Lower leg skin (tissue), 4 donors: ENCODE results near the gene TRIM37. TPM values are rescaled to one million over a fixed set of nuclear protein-coding genes. Genes with fewer than 3 reads are reported as not detected.

Experiments used
- DNase-seq, 2 donors: peaks; one replicate each; pipeline ENCODE4 v3.0.0-alpha.2; 2019; ENCODE audit warnings: low spot score in 2 of 2
- H3K4me3 ChIP-seq: fragments of 200-600 bp; sonication (generic); 2 replicates; pipeline ENCODE4 v1.5.1; 2017; ENCODE audit warnings: mild to moderate bottlenecking, low read depth; ENCODE audit not compliant: poor library complexity, severe bottlenecking
- POLR2A ChIP-seq, 2 donors: fragments of 450-650 bp; IDR thresholded peaks; one replicate each; pipeline ENCODE4 v1.6.1; 2016 to 2017; ENCODE audit warnings: antibody characterized with exemption in 2 of 2, mild to moderate bottlenecking in 1 of 2, moderate library complexity in 1 of 2
- WGBS, 2 donors: methylation state at CpG; one replicate each; pipeline ENCODE4 v1.1.5; 2018; 5-methylcytosine and 5-hydroxymethylcytosine counted together
- intact Hi-C: fragments of 100-400 bp; cut with DNase I; formaldehyde crosslinking; loops from one replicate; pipeline ENCODE4 v1.15.0; 2023; ENCODE audit warnings: low total_unique reads
- total RNA-seq, 4 donors: library from RNA; depleted of rRNA; stranded (reverse); fragments of >200 nt; gene quantifications; one replicate each; pipeline ENCODE4 v1.1.0, GENCODE V29; 2016
- TF ChIP-seq, protein P1 (sequence below), 3 donors: fragments of 450-650 bp; IDR thresholded peaks; one replicate each; pipeline ENCODE4 v1.5.1; 2016; ENCODE audit warnings: antibody characterized with exemption in 3 of 3, mild to moderate bottlenecking in 3 of 3, moderate library complexity in 2 of 3

TRIM37 gene
- total RNA-seq, 4 donors from 2014 or later, result 10.3 to 18.0 (median 13.9) TPM

DNA sequence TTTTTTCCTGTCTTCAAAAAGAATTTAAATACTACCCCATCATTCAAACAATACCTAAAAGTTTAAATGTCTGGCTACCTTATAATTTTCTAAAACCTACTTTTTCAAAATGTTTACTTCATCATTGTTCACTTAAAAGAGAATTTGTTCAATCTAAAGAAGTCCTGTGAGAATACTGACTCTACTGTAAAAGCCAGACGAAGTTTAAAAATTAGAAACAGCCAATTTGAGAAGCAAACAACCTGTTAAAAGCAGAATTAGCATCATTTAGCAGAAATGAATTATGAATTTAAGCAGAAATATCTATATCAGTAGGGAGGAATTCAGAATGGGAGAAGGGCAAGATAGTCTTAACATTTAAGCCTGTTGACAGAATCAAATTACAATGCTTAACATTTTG, 46.2 kb upstream of the TRIM37 start:
- DNase-seq, result no peak
- H3K4me3 ChIP-seq, result no peak overlapping the region
- WGBS, 2 donors, result 71 to 76% methylated on average over 1 of the region's 1 CpG

DNA sequence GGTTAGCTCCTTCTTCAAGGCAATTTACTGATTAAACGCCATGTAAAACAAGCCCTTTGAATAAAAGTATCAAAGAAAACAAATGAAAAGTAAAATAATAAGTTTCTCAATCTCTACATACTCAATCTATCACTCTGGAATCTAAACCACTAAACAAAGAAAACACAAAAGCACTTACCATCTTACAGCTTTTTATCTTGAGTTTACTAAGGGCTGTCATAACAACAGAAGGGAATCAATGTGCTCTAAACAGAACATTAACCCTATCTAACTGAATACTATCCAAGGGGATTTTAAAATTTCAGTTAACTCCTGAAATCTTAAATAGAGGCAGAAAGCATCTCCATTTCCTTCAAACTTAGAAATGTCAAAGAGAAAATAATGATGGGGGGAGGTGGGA, 44.9 kb upstream of the TRIM37 start:
- no peak overlapping the region for H3K4me3 ChIP-seq
- 91 to 92% methylated on average over 1 of the region's 1 CpG for WGBS, 2 donors
- no peak for TF ChIP-seq POLR2A (IDR thresholded peaks at IDR 0.05)
- TF ChIP-seq, protein P1, sequence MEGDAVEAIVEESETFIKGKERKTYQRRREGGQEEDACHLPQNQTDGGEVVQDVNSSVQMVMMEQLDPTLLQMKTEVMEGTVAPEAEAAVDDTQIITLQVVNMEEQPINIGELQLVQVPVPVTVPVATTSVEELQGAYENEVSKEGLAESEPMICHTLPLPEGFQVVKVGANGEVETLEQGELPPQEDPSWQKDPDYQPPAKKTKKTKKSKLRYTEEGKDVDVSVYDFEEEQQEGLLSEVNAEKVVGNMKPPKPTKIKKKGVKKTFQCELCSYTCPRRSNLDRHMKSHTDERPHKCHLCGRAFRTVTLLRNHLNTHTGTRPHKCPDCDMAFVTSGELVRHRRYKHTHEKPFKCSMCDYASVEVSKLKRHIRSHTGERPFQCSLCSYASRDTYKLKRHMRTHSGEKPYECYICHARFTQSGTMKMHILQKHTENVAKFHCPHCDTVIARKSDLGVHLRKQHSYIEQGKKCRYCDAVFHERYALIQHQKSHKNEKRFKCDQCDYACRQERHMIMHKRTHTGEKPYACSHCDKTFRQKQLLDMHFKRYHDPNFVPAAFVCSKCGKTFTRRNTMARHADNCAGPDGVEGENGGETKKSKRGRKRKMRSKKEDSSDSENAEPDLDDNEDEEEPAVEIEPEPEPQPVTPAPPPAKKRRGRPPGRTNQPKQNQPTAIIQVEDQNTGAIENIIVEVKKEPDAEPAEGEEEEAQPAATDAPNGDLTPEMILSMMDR (IDR thresholded peaks at IDR 0.05), result no peak
- DNase-seq, result no peak
- intact Hi-C loops, result no loop called here

More for the DNA sequence above, 46.2 kb upstream of the TRIM37 start:
- TF ChIP-seq POLR2A (IDR thresholded peaks at IDR 0.05), result no peak
- TF ChIP-seq, protein P1 (IDR thresholded peaks at IDR 0.05), result no peak
- intact Hi-C loops, result no loop called here

DNA sequence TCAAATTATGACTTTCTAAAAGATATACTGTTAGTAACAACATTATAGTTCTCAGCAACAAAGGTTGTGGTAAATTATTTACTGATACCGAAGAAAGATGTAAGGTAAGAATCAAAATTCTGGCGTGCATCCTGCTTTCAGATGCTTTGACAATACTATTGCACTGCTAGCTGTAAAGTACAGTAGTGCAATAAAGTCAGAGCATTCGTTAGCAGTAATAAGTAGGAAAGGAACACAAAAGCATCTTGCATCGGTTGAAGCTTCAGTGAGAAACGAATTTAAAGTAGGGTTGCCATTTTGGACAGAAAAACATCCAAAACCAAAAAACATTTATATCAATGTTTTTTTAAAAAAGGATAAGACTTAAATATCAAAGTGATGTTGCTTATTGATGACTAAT, 44.3 kb upstream of the TRIM37 start:
- DNase-seq, result no peak
- TF ChIP-seq POLR2A (IDR thresholded peaks at IDR 0.05), result no peak
- TF ChIP-seq, protein P1 (IDR thresholded peaks at IDR 0.05), result no peak
- H3K4me3 ChIP-seq, result no peak overlapping the region
- intact Hi-C loops, result no loop called here
- WGBS, 2 donors, result 71 to 77% methylated on average over 5 of the region's 5 CpGs

DNA sequence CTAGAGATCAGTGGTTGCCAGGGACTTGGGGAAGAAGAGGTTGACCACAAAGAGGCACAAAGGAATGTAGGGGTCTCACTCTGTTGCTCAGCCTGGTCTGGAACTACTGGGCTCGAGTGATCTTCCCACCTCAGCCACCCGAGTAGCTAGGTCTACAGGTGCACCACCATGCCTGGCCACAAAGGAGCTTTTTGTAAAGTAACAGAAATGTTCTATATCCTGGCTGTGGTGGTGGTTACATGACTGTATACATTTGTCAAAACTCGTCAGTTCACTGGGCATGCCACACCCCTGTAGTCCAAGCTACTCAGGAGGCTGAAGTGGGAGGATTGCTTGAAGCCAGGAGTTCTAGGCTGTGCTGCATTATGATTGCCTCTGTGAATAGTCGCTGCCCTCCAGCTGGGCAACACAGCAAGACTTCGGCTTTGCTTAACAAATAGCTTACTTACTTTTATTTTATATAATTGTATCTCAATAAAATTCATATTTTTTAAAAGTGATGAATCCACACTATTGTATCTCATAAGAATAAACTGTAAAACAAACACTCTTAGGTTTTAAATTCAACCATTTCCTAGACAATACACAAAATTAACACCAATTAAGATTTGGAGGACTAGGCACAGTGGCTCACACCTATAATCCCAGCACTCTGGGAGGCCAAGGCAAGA, 43.3 kb upstream of the TRIM37 start:
- H3K4me3 ChIP-seq, result no peak overlapping the region
- intact Hi-C loops, result no loop called here
- 80 to 88% methylated on average over 5 of the region's 5 CpGs for WGBS, 2 donors
- DNase-seq, result no peak
- TF ChIP-seq, protein P1 (IDR thresholded peaks at IDR 0.05), result no peak
- TF ChIP-seq POLR2A (IDR thresholded peaks at IDR 0.05), result no peak

DNA sequence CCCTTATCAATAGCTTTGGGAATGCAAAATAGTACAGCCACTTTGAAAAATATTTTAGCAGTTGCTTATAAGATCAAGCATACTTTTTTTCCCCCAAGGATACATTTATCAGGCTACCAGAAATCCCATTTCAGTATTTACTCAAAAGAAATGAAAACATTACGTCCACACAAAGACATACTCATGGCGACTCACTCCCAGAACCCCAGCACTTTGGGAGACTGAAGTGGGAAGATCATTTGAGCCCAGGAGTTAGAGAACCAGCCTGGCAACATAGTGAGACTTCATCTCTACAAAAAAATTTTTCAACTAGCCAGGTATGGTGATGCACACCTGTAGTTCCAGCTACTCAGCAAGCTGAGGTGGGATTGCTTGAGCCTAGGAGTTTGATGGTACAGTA, 42.4 kb upstream of the TRIM37 start:
- H3K4me3 ChIP-seq, result no peak overlapping the region
- 81 to 88% methylated on average over 2 of the region's 2 CpGs for WGBS, 2 donors
- intact Hi-C loops, result no loop called here
- no peak for DNase-seq
- TF ChIP-seq, protein P1 (IDR thresholded peaks at IDR 0.05), result no peak
- TF ChIP-seq POLR2A (IDR thresholded peaks at IDR 0.05), result no peak

DNA sequence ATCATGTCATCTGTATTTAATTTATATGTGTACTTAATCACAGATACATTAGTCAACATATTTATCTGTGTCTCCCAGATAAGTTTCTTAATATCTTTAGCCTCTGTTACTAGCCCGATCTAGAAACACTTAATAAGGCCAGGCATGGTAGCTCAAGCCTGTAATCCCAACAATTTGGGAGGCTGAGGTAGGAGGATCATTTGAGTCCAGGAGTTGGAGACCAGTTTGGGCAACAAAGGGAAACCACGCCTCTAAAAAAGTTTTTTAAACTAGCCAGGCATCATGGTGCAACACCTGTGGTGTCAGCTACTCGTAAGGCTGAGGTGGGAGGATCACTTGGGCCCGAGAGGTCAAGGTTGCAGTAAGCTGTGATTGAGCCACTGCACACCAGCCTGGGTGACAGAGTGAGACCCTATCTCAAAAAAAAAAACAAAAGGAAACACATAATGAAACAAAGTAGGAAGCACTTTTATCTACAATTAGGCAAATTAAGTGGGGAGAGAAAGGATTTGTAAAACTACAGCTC, 39.0 kb upstream of the TRIM37 start:
- DNase-seq, result no peak
- 93 to 97% methylated on average over 4 of the region's 4 CpGs for WGBS, 2 donors
- no peak overlapping the region for H3K4me3 ChIP-seq
- intact Hi-C loops, result no loop called here
- TF ChIP-seq, protein P1 (IDR thresholded peaks at IDR 0.05), result no peak
- TF ChIP-seq POLR2A (IDR thresholded peaks at IDR 0.05), result no peak
